Left ventricle myocardium superior (tissue), 1 donor: ENCODE data around the gene QSOX2. TPM values are rescaled to one million over a fixed set of nuclear protein-coding genes. Genes with fewer than 3 reads are reported as not detected.

Experiments used
- ATAC-seq: fragments of 200-7000 bp; cut with Tn5 transposase; one replicate; pipeline ENCODE4 v1.9.1; 2020; ENCODE audit warnings: mild to moderate bottlenecking, moderate library complexity
- DNase-seq: peaks from one replicate; pipeline ENCODE4 v3.0.0-alpha.2; 2020
- intact Hi-C: fragments of 100-400 bp; cut with micrococcal nuclease; formaldehyde crosslinking; loops from one replicate; pipeline ENCODE4 v1.11.0; 2022
- long read RNA-seq: library from polyadenylated mRNA; unstranded; transcript quantifications from one replicate; pipeline ENCODE4 v2.0.0, GENCODE V29; 2021
- total RNA-seq: library from RNA; stranded (reverse); fragmentation: NEBNext Ultra II Directional; extraction: Animal tissue kit (Norgen Biotek cat#: 25700); gene quantifications from one replicate; pipeline ENCODE4 v1.2.1, GENCODE V29; 2021
- donor health status: DM: no; HTN: yes; CAD: no; lungs with severe emphysema.

The QSOX2 gene, protein sequence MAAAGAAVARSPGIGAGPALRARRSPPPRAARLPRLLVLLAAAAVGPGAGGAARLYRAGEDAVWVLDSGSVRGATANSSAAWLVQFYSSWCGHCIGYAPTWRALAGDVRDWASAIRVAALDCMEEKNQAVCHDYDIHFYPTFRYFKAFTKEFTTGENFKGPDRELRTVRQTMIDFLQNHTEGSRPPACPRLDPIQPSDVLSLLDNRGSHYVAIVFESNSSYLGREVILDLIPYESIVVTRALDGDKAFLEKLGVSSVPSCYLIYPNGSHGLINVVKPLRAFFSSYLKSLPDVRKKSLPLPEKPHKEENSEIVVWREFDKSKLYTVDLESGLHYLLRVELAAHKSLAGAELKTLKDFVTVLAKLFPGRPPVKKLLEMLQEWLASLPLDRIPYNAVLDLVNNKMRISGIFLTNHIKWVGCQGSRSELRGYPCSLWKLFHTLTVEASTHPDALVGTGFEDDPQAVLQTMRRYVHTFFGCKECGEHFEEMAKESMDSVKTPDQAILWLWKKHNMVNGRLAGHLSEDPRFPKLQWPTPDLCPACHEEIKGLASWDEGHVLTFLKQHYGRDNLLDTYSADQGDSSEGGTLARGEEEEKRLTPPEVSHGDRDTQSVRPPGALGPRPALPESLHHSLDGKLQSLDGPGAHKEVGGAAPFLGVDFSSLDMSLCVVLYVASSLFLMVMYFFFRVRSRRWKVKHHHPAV
- 8.7 TPM for total RNA-seq
- long read RNA-seq, partial matches to known transcripts: 1 of 6 reads
- long read RNA-seq, other reads (novel, unspliced or antisense): 5 of 6 reads

DNA sequence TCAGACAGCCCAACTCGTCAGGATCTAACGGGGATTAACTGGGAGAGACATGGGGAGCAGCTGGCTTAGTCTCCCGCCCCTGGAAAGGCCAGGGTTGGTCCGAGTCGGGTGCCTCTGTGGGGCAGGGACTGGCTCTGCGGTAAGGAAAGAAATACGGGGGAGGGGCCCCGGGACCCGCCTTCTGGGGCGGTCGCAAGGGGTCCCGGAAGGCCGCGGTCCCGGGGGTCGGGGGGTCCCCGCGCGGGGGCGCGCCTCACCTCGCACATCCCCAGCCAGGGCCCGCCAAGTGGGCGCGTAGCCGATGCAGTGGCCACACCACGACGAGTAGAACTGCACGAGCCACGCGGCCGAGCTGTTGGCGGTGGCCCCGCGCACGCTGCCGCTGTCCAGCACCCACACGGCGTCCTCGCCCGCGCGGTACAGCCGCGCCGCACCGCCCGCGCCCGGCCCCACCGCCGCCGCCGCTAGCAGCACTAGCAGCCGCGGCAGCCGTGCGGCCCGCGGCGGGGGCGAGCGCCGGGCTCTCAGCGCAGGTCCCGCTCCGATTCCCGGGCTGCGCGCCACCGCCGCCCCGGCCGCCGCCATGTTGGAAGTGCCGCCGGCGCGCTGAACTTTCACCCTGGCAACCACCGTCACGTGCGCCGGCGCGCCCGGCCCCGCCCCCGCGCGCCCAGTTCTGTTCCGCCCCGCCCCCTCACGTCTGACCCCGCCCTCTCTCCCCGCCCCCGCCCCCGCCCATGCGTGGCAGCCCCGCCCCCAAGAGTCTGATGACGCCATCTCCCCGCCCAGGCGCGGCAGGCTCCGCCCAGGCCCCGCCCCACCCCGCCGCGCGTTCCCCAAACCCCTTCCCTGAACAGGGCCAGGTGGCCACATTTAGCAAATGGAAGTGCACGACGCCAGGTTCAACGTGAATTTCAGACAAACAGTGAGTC, at the start of gene QSOX2:
QSOX2 (minus strand) TSS at position 594 of the 932 bp plus-strand sequence; CDS start at position 585, 9 bp downstream.
- ATAC-seq: peak; percentile 90
- peak; percentile 92 for DNase-seq
- intact Hi-C loops: no loop called here

DNA sequence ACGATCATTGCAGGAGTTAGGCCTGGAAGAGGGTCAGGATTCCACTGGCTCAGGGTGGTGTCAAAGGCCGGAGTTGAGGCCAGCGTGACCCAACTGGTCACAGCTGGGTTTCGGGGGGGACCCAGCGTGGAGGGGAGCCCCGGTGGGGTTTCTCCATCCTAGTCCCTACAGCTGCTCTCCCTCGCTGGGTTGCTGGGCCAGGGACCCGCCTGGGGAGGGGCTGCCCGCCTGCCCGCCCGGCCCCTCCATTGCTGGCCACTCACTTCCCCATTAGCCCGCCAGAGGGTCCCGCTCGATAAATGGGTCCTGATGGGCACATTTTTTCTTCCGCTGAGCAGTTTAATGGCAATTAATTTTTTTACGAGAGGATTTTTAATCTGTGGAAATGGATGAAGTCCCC, 49.4 kb upstream of the QSOX2 start:
- intact Hi-C loops: no loop called here
- no peak for ATAC-seq
- no peak for DNase-seq

DNA sequence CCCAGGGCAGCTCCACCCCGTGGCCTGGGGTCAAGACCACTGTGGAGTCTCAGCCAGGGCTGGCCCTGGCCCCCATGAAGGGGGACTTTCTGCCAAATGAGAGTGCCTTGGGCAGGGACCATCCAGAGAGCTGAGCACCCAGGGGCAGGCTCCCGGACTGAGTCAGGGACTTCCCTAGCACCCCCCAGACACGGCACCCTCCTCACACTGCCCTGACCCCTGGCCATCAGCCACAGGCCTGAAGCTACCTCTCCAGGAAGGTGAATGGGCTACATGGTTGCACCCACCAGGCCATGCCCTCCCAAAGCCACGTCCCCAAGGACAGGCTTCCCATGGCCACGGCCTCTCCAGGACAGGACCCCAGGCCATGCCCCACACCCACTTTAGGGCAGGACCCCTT, 48.8 kb upstream of the QSOX2 start:
- intact Hi-C loops: no loop called here
- no peak for ATAC-seq
- peak; percentile 19 for DNase-seq

DNA sequence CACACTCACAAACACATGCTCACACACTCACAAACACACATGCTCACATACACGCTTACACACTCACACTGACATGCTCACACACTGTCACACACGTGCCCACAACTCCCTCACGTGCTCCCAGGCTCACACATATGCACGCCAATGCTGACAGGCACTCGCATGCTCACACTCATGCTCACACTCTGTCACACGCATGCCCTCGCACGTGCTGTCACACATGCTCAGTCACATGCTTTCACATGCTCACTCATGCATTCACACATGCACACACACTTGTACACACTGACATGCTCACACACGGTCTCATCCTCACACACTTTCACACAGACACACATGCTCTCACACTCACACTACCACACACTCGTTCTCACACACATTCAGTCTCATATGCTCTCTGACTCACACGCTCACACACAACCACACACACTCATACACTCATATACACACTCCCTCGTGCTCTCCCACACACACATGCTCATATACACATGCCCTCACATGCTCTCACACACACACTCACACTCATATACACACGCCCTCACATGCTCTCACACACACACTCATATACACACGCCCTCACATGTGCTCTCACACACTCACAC, 48.0 kb upstream of the QSOX2 start:
- DNase-seq (peak; percentile 6), ATAC-seq (no peak)
- intact Hi-C loops: no loop called here

DNA sequence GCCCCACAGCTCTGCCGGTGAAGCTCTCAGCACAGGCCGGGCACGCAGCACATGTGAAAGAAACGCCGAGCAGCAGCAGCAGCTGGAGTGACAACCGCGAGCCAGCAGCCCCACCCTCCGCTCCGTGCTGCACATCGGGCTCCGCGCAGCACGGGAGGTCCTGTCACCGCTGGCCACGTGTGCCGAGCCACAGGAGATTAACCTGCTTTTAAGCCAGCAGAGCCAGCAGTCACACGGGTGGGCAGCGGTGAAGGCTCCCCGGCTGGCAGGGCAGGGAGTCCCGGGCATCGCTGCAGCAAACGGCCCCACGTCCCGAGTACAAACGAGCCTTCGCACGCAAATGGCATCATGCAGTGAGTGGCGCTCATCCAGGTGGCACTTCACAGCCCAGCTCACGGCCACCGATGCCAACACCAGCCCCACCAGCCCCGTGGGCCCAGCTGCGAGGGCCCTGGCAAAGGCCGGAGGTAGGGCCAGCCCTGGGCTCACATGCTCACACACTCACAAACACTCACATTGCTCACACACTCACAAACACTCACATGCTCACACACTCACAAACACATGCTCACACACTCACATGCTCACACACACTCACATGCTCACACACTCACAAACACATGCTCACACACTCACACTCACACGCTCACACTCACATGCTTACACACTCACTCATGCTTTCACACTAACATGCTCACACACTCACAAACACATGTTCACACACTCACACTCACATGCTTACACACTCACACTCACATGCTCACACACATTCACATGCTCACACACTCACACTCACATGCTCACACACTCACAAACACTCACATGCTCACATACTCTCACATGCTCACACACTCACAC, 47.2 kb upstream of the QSOX2 start:
- intact Hi-C loops: no loop called here
- no peak for ATAC-seq
- DNase-seq: peak; percentile 42

DNA sequence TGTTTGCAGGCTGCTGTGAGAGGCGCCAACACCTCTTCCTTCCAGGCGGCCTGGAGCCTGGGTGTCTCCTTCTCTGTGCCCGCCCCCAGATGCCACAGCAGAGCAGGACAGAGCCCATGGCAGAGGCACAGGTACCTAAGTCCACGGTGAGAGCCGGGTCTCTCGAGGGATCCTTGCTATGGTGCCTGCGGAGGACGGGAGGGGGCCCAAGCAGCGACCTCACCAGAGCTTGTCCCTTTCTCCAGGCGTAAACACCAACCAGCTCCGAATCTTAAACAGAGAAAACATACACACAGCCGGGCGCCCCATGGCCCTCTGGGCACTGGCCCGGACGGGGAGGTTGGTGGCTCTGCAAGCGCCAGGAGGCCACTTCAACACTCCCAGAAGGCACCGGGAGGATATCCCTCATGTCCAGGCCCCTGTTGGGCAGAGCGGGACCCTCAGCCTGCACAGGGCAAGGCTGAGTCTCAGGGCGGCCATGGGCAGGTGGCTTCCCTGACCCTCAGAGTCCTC, 46.5 kb upstream of the QSOX2 start:
- intact Hi-C loops: no loop called here
- DNase-seq (no peak), ATAC-seq (no peak)

DNA sequence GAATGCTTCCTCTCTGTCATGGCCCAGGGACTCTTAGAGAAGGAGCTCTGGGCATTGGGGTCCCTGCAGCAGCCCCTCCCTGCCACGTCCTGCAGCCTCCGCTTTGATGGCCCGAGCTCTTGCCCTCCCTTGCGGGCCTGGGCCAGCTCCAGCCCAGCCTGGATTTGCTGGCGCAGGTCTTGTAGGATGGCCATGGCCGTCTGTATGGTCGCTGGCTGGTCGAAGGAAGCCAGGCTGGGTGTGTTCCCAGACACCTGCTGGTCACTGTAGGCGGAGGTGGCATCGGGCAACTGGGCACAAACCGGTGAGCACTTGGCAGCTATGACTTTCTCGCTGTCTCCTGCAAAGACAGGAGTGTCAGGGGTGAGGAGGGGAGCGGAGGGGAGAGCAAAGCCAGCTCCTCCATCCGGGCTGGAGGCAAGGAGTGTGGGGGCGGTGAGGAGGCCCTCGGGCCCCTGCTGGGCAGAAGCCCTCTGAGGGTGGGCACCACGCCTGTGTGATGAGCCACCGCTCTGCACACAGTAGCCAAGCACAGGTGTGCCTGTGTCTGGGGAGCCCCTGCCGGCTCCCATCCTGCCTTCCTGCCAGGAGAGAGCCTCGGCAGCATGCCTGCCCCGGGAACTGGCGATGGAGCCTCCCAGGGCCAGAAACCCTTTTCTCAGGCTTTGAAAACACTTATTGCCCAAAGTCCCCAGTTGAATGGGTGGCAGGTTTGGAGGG, 45.9 kb upstream of the QSOX2 start:
- no peak for DNase-seq
- intact Hi-C loops: no loop called here
- ATAC-seq: no peak

DNA sequence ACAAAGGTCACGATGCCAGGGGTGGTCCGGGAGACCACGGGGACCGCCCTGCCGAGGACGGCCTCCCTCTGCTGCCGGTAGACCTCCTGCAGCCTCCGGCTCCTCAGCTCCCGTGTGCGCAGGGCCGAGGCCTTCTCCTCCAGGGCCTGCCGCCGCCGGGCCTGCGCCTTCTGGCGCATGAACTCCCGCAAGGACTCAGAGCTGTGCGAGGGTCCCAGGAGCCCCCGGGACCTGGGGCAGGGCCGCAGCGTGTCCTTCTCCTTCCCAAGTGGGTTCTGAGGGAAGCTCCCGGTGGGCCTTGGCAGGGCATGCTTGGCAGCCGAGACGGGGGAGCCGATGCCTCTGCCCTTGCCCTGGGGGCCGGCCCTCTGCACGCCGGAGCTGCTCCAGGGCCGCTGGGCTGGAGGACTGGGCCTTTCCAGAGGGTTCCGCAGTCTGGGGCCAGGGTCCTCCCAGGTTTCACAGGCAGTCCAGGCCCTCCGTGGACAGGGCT, 44.9 kb upstream of the QSOX2 start:
- intact Hi-C loops: no loop called here
- no peak for ATAC-seq
- DNase-seq: peak; percentile 21

DNA sequence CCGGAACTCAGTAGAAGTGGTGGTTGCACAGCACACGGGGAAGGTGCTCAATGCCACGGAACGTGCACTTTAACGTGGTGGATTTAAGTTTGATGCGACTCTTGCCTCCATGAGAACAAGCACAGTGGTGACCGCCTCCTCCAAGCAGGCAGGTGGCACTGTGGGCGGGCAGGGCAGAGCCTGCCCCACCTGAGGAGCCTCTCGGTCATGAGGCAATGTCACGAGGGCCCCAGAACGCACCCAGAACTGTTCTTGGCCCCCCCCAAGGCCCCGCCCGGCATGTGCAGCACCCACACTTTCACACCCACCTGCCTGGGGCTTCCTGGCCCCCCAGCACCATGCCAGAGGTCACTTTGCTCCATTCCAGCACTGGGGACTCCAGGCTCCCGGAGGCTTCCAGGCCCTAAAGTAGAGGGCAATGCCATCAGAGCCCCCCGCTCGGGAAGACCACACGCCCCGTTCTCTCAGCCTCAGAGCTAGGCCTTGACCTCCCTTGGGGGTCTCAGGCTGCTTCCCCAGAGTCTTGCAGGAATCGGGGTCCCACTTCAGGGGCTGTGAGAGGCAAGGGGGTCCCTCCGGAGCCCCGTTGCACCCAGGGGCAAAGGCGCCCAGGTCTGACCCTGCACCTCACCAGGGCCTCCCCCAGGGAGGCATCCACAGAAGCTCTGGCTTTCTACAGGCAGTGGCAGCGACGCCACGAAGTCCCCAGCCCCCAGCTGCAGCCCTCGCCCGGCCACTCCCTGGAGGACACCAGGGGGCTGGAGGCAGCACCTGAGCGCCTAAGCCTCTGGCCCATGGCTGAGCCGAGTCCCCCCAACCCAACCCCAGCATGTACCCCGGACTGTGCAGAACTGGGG, 44.3 kb upstream of the QSOX2 start:
- DNase-seq: peak; percentile 17
- intact Hi-C loops: no loop called here
- no peak for ATAC-seq

DNA sequence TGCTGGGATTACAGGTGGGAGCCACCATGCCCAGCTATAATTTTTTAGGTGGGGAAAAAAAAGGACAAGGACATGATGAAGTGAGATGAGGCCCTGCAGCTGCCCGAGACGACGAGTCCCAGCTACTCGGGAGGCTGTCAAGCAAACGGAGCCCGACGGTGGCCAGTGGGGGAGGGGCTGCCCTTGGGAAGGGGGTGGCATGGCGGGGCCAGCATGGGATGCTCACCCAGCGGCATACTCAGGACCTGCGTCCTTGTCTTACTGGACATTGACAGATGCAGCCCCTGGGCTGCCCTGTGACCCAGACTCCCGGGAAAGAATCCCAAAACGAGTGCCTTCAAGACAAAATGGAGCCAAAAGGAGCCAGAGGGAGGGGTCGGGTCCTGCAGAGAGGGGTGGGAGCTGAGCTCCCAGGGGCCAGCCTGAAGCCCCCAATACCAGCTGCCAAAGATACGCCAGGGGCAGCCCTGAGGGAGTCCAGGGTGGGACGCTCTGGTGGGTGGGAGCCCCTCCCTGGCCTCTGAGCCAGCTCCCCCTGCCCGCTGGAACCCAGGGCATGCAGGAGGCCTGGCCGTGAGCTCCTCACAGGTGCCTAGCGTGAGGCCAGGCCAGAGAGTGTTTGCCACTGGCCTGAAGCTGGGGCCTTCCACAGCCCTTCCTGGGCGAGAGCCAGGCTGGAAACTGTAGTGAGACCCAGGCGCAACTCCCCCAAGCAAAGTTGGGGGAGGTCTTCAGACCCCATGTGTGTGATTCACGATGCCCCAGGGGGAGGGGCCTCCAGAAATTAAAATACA, 42.5 kb upstream of the QSOX2 start:
- DNase-seq: no peak
- intact Hi-C loops: no loop called here
- no peak for ATAC-seq

DNA sequence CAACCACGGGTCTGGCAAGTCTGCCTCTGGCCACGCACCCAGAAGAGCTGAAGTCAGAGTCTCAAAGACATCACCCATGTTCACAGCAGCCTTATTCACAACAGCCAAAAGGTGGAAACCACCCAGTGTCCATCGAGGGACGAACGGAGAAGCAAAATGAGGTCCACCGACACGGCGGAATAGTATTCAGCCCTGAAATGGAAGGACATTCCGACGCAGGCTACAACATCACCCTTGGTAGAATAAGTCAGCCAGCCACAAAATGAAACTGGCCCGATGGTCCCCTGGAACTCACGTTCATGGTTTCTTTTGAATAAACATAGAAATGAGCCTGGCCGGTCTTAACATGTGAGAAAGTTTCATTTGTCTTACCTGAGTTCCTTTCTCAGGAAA, 41.4 kb upstream of the QSOX2 start:
- intact Hi-C loops: no loop called here
- ATAC-seq (no peak), DNase-seq (no peak)

DNA sequence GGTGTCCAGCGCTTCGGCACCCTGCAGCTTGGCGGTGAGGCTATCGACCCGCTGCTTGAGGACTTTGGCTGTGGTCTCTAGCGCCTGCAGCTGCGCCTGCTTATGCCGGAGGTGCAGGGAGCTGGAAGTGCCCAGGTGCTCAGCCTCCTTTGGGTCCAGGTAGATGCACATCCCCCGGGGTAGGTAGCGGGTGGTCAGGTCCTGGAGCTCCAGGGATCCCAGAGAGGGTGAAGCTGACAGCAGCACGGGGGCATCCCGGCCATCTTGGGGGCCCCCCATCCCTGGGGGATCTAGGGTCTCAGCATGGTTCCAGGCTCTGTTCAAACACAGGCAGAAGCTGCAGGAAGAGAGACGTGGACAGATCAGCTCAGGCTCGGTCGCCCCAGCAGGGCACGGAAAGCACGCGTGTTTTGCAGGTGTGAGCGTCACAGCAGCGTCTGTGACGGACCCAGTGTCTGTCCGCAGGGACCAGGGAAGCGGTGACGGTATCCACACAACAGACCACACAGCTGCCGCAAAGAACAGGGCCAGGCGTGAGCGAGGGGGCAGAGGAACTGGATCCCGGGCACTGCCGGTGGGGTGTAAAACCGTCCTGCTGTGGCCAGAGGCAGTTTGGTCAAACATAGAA, 40.9 kb upstream of the QSOX2 start:
- intact Hi-C loops: no loop called here
- DNase-seq: no peak
- no peak for ATAC-seq

DNA sequence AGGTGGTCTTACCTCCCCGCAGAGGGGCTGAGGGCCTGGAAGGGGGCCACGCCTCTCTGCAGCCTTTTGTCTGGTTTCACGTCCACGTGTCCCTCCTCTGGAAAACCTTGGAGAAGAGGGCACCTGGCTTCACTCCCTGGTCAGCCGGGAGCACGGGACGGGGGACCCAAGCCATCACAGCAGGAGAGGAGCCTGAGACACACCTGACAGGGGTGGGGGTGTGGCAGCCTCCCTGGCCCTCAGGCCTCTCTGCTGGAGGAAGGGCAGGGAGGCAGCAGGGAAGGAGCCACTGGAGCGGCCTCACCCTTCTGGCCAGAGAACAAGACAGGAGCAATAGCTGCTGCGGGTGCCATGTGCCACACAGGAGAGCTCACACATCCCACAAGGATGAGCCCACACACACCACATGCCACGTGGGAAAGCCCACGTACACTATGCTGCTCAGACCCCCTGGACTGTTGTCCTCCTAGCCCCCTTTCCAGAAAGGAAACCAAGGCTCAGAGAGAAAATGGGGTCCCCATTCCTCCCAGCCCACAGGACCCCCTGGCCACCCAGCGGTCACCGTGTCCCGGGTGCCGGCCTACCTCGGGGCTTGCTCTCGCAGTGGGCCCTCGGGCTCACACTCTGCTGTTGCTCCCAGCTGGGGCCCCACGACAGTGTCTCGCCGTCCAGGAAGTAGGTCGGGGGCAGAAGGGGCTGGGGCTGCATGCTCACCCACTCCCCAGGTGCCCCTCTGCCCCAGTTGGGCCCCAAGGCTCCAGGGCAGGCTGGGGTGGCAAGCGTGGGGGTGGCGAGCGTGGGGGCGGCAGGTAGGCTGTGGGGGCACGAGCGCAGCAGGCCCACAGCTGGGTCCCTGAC, 40.1 kb upstream of the QSOX2 start:
- ATAC-seq (no peak), DNase-seq (no peak)
- intact Hi-C loops: no loop called here

DNA sequence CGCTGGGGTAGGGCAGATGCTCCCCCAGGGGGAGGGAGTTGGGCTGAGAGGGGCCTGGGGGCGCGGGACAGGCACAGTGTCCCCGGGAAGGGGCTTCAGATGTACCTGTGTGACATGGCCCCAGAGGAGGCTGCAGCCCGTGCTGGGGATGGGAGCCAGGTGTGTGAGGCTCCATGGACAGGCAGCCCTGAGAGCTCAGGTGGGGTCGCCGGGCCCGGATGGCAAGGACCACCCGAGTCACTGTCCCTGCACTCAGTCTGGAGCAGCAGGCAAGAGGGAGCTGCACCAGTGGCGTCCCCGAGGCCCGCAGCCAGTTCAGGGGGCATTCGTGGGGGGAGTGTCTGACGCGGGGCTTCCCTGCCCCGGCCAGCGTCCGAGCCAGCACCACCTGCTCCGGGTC, 39.3 kb upstream of the QSOX2 start:
- no peak for DNase-seq
- intact Hi-C loops: no loop called here
- no peak for ATAC-seq
